HFF-Myc (cell line): ENCODE measurements around the gene FGD4.

ENCODE experiments used
- DNase-seq: peaks from one replicate; pipeline ENCODE4 v3.0.0-alpha.2; 2011; ENCODE audit warnings: low read depth; ENCODE audit errors: extremely low read depth
- H3K4me3 ChIP-seq: replicated peaks from 2 replicates; pipeline ENCODE4 v1.5.1; 2011; ENCODE audit warnings: low read depth, mild to moderate bottlenecking, control low read depth, low read length
- TF ChIP-seq, protein P1 (sequence below): IDR thresholded peaks from 2 replicates; pipeline ENCODE4 v1.5.1; 2012; ENCODE audit warnings: mild to moderate bottlenecking, low read depth, low read length, control low read depth; ENCODE audit errors: missing control alignments

The FGD4 gene

DNA sequence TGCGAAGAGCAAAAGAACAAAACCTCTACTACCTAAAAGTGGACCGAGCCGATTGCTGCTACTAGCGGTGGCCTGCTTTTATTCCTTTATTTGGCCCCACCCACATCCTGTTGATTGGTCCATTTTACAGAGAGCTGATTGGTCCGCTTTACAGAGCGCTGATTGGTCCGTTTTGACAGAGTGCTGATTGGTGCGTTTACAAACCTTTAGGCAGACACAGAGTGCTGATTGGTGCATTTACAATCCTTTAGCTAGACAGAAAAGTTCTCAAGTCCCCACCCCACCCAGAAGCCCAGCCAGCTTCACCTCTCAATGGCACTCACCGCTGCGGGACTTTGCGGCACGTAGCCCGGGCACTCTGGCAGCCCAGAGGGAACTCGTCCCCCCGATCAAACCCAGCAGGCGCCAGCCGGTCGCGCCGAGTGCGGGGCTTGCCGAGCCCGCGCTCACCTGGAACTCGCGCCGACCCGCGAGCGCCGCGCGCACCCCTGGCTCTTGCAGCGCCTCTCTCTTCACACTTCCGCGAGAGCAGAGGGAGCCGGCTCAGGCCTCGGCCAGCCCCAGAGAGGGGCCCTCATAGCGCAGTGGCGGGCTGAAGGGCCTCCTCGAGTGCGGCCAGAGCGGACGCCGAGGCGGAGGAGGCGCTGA, 8.7 kb upstream of the FGD4 start:
- TF ChIP-seq, protein P1, sequence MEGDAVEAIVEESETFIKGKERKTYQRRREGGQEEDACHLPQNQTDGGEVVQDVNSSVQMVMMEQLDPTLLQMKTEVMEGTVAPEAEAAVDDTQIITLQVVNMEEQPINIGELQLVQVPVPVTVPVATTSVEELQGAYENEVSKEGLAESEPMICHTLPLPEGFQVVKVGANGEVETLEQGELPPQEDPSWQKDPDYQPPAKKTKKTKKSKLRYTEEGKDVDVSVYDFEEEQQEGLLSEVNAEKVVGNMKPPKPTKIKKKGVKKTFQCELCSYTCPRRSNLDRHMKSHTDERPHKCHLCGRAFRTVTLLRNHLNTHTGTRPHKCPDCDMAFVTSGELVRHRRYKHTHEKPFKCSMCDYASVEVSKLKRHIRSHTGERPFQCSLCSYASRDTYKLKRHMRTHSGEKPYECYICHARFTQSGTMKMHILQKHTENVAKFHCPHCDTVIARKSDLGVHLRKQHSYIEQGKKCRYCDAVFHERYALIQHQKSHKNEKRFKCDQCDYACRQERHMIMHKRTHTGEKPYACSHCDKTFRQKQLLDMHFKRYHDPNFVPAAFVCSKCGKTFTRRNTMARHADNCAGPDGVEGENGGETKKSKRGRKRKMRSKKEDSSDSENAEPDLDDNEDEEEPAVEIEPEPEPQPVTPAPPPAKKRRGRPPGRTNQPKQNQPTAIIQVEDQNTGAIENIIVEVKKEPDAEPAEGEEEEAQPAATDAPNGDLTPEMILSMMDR = no peak
- no peak for DNase-seq
- H3K4me3 ChIP-seq = peak overlapping the region; percentile 29

DNA sequence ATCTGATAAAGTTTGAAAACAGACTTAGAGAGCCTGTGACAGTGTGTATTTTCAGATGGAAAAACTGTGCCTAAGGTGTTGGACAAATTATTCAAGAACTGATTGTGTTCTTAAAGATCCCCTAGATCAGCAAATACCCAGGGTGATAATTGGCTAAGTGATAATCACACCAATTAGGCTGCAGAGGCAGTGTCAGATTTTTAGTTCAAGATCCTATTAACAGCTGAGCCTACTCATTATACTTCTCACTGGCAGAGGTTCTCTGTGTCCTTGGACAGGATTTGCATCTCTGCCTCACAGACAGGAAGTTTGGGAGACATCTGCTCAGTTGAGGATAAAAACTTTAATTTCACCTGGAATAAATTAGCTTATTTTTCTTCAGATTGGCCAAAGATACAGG, 4.3 kb upstream of the FGD4 start:
- no peak for DNase-seq
- TF ChIP-seq, protein P1 = no peak
- H3K4me3 ChIP-seq = no peak overlapping the region

DNA sequence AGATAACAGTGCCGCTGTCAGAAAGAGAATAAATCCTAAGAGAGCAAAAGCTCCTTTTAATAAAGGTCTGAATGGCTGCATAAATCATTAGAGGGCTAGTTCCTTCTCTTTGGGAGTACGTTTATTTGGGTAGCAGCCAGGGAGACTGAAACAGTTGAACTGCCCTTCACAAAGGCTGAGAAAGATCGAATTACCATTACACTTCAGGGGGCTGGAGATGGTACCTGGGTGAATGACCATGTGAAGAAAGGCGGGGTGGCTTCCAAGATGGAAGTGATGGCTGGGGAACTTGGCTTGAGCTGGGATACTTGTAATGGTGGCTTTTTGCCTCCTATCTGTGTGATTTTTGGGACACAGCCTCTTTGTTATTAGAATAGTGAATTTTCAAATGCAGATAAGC, 1.7 kb upstream of the FGD4 start:
- DNase-seq = no peak
- TF ChIP-seq, protein P1 = no peak
- no peak overlapping the region for H3K4me3 ChIP-seq

DNA sequence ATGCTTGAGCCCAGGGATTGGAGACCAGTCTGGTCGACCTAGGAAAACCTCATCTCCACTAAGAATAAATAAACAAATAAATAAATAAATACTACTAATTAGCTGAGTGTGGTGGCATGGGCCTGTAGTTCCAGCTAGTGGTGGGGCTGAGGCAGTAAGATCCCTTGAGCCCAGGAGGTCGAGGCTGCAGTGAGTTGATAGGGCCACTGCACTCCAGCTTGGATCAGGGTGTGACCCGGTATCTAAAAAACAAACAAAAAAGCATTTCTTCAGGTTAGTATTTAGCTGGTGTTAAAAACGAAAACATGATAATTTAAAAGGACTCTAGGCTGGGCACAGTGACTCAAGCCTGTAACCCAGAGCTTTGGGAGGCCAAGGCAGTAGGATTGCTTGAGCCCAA, 1.2 kb upstream of the FGD4 start:
- TF ChIP-seq, protein P1 = no peak
- no peak for DNase-seq
- H3K4me3 ChIP-seq = no peak overlapping the region

DNA sequence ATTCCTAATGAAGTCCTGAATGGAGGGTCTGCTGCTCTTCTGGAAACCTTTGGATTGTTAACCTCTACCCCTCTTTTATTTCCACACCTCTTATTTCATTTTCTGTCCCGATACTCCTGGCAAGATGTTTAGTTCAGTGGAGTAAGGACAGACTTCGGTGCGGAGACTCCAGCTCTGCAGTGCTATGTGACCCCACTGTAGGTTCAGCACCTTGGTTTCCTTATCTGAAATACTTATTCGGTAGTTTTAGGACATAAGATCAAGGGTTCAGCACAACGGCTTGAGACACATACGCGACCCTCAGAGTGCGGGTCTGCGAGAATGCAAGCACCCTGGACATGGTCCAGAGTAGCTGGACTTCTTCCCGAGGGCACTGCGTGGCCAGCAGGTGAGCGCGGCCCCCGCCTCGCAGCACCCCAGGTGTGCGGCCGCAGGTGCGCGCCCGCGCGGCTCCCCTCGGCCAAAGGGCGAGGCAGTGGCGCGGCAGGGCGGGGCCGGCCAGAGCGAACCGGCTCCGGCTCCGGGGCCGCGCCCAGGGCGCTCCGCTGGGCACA, 465 bp upstream of the FGD4 start:
- TF ChIP-seq, protein P1 = no peak

DNA sequence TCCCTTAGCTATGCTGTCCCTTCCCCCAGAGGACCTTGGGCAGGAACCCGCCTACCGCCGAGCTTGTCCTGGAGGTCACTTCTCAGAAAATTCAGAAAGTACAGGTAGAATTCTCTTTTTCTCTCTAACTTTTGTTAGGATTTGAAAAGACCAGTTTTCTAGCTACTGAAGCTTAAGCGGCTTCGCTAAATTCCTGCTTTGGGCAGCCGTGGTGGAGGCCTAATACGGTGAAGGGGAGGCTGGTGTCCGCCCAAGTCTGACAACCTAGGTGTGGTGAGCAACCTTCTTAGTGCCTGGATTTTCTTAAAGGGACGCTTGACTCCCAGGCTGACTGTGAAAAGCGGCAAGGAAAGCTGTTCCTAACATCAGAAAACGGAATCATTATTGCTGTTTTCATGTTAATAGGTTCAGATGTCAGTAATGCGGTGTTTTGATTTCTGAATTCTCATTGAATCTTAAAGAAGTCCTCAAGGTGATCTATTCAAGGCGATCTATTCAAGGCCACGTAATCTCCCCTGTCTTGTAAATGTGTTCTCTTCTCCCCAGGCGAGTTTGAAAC, 835 bp downstream of the FGD4 start:
- DNase-seq = no peak
- TF ChIP-seq, protein P1 = no peak
- peak overlapping the region; percentile 49 for H3K4me3 ChIP-seq

More for the DNA sequence above, 465 bp upstream of the FGD4 start:
- H3K4me3 ChIP-seq = peak overlapping the region; percentile 49
- DNase-seq = no peak
